Ishikawa (cell line): Measurements from ENCODE around the gene CSNK2A2.

Experiments
- CEBPB ChIP-seq: IDR thresholded peaks from 2 replicates; pipeline ENCODE4 v1.6.1; 2012
- CREB1 ChIP-seq: IDR thresholded peaks from 2 replicates; pipeline ENCODE4 v1.6.1; 2012; ENCODE audit warnings: low read depth
- EGR1 ChIP-seq: IDR thresholded peaks from 2 replicates; pipeline ENCODE4 v1.6.1; 2012
- EP300 ChIP-seq: IDR thresholded peaks from 2 replicates; pipeline ENCODE4 v1.6.1; 2012; ENCODE audit warnings: borderline replicate concordance
- FOXM1 ChIP-seq: IDR thresholded peaks from 2 replicates; pipeline ENCODE4 v1.6.1; 2012; ENCODE audit warnings: low read depth, borderline replicate concordance
- NFIC ChIP-seq: IDR thresholded peaks from 2 replicates; pipeline ENCODE4 v1.6.1; 2012
- RAD21 ChIP-seq: IDR thresholded peaks from 2 replicates; pipeline ENCODE4 v1.6.1; 2012; ENCODE audit warnings: low read depth
- TAF1 ChIP-seq: IDR thresholded peaks from 2 replicates; pipeline ENCODE4 v1.6.1; 2012; ENCODE audit warnings: low read depth, mild to moderate bottlenecking
- TCF12 ChIP-seq: IDR thresholded peaks from 2 replicates; pipeline ENCODE4 v1.6.1; 2012; ENCODE audit warnings: low read depth
- TEAD4 ChIP-seq: IDR thresholded peaks from 2 replicates; pipeline ENCODE4 v1.6.1; 2012
- YY1 ChIP-seq: IDR thresholded peaks from 2 replicates; pipeline ENCODE4 v1.6.1; 2012; ENCODE audit warnings: low read depth
- ZBTB7A ChIP-seq: IDR thresholded peaks from 2 replicates; pipeline ENCODE4 v1.6.1; 2012; ENCODE audit warnings: low read depth
- TF ChIP-seq, protein P1 (sequence below): IDR thresholded peaks from 2 replicates; pipeline ENCODE4 v1.6.1; 2012; ENCODE audit warnings: low read depth, mild to moderate bottlenecking
- TF ChIP-seq, protein P2 (sequence below): IDR thresholded peaks from 2 replicates; pipeline ENCODE4 v1.6.1; 2012
- TF ChIP-seq, protein P3 (sequence below): IDR thresholded peaks from 2 replicates; pipeline ENCODE4 v1.6.1; 2012

The CSNK2A2 gene

DNA sequence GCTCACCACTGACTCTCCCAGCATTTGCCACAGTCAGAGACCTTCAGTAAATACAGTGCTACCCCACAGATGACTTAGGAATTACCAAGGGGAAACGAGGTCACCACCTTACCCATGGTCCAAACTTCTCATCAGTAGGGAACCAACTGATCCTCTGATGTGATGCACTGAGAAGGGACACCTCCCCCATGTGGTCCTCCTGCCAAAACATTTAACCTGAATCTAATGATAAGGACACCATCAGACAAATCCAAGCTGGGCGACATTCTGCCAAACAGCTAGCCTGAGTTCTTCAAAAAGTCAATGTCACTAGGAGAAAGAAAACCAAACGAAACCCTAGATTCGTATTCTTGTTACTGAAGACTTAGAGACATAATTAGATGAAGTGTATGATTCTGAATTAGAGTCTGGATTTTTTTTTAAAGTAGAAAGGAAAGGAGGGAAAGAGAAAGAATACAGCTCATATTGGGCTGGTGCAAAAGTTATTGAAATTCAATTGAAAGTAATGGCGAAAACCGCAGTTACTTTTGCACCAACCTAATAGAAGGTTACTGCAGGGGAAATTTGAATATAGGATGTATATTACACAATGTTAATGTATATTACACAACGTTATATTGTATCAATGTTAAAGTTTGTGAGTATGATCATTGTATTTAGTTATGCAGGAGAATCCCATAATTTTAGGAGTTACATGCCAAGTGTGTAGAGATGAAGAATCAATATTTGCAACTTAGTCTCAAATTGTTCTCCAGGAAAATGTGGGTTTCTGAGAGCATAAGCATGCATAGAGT is 2.3 kb upstream of the CSNK2A2 start:
- TF ChIP-seq, protein P1, sequence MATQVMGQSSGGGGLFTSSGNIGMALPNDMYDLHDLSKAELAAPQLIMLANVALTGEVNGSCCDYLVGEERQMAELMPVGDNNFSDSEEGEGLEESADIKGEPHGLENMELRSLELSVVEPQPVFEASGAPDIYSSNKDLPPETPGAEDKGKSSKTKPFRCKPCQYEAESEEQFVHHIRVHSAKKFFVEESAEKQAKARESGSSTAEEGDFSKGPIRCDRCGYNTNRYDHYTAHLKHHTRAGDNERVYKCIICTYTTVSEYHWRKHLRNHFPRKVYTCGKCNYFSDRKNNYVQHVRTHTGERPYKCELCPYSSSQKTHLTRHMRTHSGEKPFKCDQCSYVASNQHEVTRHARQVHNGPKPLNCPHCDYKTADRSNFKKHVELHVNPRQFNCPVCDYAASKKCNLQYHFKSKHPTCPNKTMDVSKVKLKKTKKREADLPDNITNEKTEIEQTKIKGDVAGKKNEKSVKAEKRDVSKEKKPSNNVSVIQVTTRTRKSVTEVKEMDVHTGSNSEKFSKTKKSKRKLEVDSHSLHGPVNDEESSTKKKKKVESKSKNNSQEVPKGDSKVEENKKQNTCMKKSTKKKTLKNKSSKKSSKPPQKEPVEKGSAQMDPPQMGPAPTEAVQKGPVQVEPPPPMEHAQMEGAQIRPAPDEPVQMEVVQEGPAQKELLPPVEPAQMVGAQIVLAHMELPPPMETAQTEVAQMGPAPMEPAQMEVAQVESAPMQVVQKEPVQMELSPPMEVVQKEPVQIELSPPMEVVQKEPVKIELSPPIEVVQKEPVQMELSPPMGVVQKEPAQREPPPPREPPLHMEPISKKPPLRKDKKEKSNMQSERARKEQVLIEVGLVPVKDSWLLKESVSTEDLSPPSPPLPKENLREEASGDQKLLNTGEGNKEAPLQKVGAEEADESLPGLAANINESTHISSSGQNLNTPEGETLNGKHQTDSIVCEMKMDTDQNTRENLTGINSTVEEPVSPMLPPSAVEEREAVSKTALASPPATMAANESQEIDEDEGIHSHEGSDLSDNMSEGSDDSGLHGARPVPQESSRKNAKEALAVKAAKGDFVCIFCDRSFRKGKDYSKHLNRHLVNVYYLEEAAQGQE, result no peak
- TF ChIP-seq ZBTB7A (no peak), EP300 (no peak), RAD21 (no peak), TAF1 (no peak)

DNA sequence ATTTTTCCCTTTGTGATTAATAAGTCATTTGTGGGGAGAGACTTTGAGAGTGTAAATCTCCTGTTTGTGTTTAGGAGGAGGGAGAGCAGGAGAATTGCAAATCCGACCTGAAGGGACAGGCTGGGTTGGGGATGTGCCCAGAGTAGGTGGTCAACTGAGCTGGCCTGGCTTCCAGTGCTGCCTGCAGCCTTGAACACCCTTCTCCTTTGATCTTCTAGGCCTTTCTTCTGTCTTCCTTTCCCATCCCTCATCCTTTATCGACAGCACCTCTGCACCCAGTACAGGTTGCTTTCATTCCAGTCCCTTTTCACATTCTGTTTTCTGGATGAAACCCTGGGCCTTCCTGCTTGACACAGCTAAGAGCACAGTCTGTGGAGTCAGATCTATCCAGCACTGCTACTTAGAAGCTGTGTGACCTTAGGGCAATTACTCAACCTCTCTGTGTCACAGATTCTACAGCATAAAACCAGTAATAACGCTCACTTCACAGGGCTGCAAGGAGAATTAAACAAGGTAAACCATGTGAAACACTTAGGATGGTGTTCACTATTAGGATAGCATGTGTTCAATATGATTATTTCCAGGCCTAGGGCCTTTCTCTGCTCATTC is 1.0 kb upstream of the CSNK2A2 start:
- no peak for TF ChIP-seq EGR1

DNA sequence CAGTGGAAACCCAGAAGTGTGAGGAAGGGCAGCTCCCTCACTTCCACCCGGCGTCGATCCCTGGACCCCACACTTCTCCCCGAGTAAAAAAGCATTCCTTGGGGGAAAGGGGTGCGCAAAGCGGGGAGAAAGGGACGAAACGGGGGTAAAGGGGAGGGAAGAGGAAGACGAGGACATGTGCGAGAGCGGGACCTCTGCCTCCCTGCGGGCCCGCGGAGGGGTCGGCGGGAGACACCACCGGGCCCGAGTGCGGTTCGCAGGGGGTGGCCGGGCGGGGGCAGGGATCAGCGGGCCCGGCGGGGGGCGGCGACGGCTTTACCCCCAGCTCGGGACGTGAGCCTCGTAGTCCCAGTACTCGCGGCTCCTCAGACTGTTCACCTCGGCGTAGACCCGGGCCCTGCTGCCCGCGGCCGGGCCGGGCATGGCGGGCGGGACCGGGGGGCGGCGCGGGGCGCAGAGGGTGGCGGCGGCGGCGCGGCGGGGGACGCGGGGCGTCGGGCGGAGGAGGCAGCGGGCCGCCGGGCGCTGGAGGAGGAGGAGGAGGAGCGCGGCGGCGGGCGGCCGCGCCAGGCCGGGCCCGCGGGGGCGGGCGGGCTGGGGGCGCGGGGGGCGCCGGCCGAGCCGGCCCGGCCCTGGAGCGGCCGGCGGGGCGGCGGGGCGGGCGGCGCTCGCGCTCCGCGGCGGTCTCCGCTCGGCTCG is 443 bp downstream of the CSNK2A2 start:
- TF ChIP-seq RAD21 (no peak), FOXM1 (no peak), TCF12 (no peak), ZBTB7A (no peak), CEBPB (no peak), YY1 (no peak)
- TF ChIP-seq, protein P2, sequence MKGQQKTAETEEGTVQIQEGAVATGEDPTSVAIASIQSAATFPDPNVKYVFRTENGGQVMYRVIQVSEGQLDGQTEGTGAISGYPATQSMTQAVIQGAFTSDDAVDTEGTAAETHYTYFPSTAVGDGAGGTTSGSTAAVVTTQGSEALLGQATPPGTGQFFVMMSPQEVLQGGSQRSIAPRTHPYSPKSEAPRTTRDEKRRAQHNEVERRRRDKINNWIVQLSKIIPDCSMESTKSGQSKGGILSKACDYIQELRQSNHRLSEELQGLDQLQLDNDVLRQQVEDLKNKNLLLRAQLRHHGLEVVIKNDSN, result no peak

DNA sequence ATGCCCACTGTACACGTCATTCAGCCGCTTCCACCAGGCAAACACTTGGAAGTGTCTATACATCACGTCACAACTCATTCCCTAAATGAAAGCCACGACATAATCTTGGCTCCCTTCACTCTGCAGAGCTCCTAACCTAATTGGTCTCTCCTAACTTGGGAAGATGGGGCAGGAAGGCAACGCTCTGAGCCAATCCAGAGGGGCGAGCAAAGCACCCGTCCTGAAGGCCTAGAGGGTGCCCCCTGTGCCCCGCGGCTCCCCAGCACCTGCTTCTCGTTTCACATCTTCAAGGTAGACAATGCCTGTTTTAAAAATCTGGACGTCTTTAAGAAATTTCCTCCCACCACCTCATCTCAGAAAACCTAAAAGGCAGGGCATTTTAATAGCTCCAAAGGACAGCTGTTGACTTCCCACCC is 1.0 kb downstream of the CSNK2A2 start:
- TF ChIP-seq EP300, result no peak

DNA sequence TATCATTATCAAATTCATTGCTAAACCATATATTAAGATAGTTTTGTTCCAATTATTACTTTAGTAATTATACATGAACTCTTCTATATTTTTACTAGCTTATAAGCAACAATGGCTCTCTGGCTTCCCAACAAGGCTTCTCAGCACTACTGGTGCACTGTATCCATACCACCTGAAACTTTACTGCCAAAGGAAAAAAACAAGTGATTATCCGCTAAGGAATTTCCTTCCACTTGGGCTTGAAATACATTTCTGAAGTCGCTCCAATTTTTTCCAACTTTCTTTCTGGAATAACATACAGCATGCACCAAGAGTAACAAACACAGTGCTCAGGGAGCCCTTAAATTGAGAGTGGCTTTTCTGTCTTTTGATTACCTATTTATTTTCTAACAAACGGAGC is 2.1 kb downstream of the CSNK2A2 start:
- TF ChIP-seq EGR1 (no peak), TAF1 (no peak), CEBPB (no peak), CREB1 (no peak), FOXM1 (no peak), TEAD4 (no peak), ZBTB7A (no peak), RAD21 (no peak)
- TF ChIP-seq, protein P2, result no peak
- TF ChIP-seq, protein P3, sequence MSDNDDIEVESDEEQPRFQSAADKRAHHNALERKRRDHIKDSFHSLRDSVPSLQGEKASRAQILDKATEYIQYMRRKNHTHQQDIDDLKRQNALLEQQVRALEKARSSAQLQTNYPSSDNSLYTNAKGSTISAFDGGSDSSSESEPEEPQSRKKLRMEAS, result no peak
- TF ChIP-seq, protein P1, result no peak

DNA sequence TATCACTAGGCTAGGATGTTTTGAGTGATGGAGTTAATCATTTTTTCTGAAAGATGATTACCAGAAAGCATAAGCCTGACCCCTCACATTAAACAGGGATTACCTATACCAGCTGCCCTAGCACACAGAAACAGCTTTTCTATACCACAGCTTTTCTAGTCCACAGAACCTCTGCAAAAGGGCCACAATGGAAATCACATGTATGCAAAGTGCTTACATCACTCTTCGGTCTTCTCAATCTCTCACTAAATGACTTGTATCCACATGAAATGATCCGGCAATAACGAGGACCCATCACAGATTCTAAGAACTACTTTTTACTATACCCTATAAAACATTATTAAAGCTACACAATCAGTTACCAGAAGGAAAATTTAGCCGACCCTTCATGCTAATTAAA is 2.6 kb downstream of the CSNK2A2 start:
- no peak for TF ChIP-seq TAF1
- TF ChIP-seq ZBTB7A, result no peak
- TF ChIP-seq NFIC, result no peak
- no peak for TF ChIP-seq CEBPB
- TF ChIP-seq FOXM1, result no peak
- no peak for TF ChIP-seq TEAD4
- TF ChIP-seq CREB1, result no peak

DNA sequence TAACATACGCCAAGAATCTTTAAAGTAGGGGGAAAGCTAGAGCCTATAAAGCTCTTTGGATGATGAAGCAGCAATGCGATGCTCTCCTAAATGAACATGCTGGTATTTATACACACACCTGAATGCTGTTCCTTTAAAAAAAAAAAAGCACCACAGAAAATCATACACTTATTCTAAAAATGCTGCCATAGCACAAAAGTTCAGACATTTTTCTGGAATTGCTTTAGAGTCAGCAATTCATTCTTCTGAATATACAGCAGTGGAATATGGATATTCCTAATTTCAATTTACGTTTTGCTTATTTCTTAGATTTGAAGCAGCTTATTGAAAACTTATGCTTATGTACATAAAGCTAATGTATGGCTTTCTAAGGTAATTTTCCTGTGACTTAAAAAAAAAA is 3.1 kb downstream of the CSNK2A2 start:
- TF ChIP-seq, protein P3, result no peak
- TF ChIP-seq CEBPB, result no peak
- TF ChIP-seq CREB1, result no peak
- no peak for TF ChIP-seq EGR1
- TF ChIP-seq, protein P1, result no peak
- no peak for TF ChIP-seq TAF1
- no peak for TF ChIP-seq YY1
- no peak for TF ChIP-seq ZBTB7A
- TF ChIP-seq EP300, result no peak
- TF ChIP-seq NFIC, result no peak
- no peak for TF ChIP-seq RAD21
- no peak for TF ChIP-seq TEAD4
- TF ChIP-seq, protein P2, result no peak
- TF ChIP-seq FOXM1, result no peak
- TF ChIP-seq TCF12, result no peak
